Measurements from ENCODE around the gene POLR2H.

DNA sequence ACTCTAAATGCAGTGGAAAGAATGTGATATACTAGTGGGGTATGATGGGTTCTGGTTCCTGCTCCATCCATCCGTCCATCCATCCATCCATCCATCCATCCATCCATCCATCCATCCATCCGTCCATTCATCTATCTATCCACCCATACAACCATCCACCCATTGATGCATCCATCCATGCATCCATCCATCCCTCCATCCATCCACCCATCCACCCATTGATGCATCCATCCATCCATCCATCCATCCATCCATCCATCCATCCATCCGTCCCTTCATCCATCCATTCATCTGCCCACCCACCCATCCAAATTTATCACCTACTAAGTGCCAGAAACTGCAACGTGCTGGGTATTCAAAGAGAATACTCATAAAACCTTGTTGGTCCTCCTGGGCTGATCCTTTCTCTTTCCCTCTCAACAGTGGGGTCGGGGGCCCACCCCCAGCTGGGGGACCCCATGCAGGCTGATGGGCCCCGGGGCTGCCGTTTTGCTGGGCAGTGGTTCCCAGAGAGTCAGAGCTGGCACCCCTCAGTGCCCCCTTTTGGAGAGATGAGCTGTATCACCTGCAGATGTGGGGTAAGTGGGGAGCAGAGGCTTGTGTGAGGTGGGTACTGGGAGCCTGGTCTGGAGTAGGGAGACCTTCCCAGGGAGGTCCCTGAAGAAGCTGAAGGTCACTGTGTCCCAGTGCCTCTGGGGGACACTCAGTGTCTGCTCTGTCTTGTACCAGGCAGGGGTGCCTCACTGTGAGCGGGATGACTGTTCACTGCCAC is 26.8 kb downstream of the POLR2H start:
- TF ChIP-seq BHLHE40 (IDR thresholded peaks at IDR 0.05; ENCODE audit: borderline replicate concordance) (no peak), CTBP1 (IDR thresholded peaks at IDR 0.05; ENCODE audit: borderline replicate concordance) (no peak), ELF4 (IDR thresholded peaks at IDR 0.05) (no peak), SP1 (IDR thresholded peaks at IDR 0.05) (no peak), FOXA1 (IDR thresholded peaks at IDR 0.05) (no peak), TARDBP (IDR thresholded peaks at IDR 0.05) (no peak)
- TF ChIP-seq, protein P1, sequence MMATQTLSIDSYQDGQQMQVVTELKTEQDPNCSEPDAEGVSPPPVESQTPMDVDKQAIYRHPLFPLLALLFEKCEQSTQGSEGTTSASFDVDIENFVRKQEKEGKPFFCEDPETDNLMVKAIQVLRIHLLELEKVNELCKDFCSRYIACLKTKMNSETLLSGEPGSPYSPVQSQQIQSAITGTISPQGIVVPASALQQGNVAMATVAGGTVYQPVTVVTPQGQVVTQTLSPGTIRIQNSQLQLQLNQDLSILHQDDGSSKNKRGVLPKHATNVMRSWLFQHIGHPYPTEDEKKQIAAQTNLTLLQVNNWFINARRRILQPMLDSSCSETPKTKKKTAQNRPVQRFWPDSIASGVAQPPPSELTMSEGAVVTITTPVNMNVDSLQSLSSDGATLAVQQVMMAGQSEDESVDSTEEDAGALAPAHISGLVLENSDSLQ (IDR thresholded peaks at IDR 0.05) = no peak

All from HEK293T (cell line).